Hematopoietic multipotent progenitor cell treated with erythropoietin and hydrocortisone succinate and interleukin-3 and kit ligand, for 4 days (in vitro differentiated cells): Measurements from ENCODE around the gene TOM1L1.

Experiments used
- DNase-seq: peaks from one replicate; pipeline ENCODE4 v3.0.0-alpha.2; 2015

The TOM1L1 gene

DNA sequence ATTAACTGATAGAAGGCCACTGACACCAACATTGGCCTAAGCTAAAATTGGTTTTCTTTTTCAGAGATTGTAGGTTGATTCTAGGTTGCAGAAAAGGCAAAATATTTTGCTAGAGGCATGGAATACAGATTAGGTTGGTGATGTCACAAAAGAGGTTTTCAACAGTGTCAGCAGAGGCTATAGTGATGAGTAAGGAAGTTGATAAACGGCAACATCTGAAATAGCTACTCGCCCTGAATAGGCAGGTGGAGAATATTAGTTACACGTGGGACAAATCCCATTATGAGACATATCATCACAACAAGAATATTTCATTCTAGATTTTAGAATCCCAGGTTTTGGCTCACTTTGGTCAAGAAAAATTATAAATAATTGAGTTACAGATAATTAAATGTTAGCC is 1.5 kb upstream of the TOM1L1 start:
- no peak for DNase-seq

- DNase-seq, result peak; percentile 20
These were observed 763 bp upstream of the TOM1L1 start for GRCh38 chr17:54899721-54900456.

GRCh38 chr17:54901230-54901822 is 674 bp downstream of the TOM1L1 start:
- DNase-seq, result peak; percentile 13

- no peak for DNase-seq
These were observed 1.4 kb downstream of the TOM1L1 start for GRCh38 chr17:54902017-54902416.

- no peak for DNase-seq
These were observed 2.0 kb downstream of the TOM1L1 start for GRCh38 chr17:54902611-54903010.

DNA sequence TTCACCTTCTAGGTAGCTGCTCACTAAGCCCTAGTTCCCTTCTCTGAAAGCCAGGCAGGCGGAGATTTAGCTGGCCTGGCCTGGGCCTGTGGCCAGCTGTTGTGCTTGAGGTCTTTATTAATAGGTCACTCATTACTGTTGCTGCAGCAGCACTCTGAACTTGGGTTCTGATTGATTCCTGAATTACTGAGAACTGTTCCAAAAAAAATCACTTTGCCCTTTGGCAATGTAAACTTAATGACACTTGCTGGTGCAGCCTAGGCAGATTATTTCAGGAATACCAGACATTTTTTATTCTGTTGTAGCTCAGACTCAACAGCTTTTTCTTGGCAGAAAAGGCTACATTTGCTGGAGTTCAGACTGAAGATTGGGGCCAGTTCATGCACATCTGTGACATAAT is 2.7 kb downstream of the TOM1L1 start:
- no peak for DNase-seq

- no peak for DNase-seq
These were observed 6.0 kb downstream of the TOM1L1 start for GRCh38 chr17:54906683-54907082.

GRCh38 chr17:54907376-54907775 is 6.7 kb downstream of the TOM1L1 start:
- no peak for DNase-seq

GRCh38 chr17:54909766-54910165 is 9.1 kb downstream of the TOM1L1 start:
- DNase-seq, result no peak

DNA sequence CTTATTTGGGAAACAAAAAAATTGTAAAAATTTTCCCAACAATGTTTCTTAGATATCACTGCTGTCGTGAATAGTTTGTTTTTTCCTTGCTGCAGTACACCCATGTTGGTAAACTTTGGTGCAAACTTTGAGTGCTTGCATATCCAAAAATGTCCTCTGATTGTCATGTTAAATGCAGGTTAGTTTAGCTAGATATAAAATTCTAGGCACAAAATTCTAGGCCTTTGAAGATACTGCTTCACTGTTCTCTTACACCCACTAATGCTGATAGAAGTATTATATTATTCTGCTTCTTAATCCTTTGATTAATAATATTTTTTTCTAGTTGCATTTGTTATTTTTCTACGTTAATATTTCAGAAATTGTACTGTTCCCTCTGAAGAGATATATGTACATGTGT is 16.1 kb downstream of the TOM1L1 start:
- DNase-seq, result no peak

DNA sequence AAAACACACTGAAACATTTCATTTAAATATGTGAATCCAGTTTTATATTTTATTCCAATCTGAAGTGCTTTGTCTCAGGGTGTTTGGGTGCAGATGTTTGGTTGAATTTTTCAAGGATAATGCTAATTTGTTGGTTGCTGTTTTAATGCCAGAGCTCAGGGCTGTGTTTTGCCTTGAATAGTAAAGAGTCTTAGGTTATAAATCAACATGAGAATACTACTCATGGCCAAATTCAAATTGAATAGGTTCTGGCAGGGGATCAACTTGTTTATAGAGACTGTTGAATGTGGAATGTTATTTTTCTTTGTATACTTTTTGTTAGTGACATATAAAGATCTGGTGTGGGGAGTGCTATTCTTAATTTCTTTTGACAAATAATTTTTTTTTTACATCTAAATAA is 18.8 kb downstream of the TOM1L1 start:
- no peak for DNase-seq

- DNase-seq, result no peak
These were observed 20.2 kb downstream of the TOM1L1 start for GRCh38 chr17:54920819-54921218.

DNA sequence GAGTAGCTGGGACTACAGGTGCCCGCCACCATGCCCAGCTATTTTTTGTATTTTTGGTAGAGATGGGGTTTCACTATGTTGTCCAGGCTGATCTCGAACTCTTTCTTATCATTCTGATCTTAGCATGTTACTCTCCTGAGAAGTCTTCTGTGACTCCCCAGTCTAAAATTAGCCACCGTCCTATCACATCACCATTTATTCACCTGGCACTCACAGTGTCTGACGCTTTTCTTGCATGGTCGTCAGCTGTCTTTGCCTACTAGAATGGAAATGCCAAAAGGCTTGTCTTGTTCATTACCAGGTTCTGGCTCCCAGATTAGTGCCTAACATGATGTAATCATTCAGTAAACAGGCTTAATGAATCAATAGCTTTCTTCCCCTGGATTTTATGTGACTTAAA is 23.8 kb downstream of the TOM1L1 start:
- no peak for DNase-seq

- no peak for DNase-seq
These were observed 26.9 kb downstream of the TOM1L1 start for GRCh38 chr17:54927525-54927924.

GRCh38 chr17:54932711-54933110 is 32.1 kb downstream of the TOM1L1 start:
- DNase-seq, result no peak

GRCh38 chr17:54933921-54934320 is 33.3 kb downstream of the TOM1L1 start:
- DNase-seq, result peak; percentile 46

DNA sequence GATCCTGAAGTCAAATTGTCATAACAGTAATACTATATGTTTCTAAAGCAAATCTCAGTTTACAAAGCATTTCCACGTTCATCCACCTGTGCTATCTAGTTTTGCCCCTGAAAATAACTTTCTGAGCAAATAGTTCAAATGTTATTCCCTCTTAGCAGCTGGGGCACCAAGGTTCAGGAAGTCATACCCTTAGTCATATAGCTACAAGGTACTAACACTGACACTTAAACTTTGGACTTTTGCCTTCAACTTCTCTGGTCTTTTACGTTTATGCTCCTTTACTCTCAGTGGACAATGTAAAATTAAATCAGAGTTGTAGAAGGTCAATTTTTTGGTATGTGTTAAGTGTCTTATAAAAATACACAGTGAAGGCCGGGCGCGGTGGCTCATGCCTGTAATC is 34.8 kb downstream of the TOM1L1 start:
- DNase-seq, result no peak

- DNase-seq, result no peak
These were observed 36.4 kb downstream of the TOM1L1 start for GRCh38 chr17:54937018-54937417.

- DNase-seq, result no peak
These were observed 36.8 kb downstream of the TOM1L1 start for GRCh38 chr17:54937426-54937825.

DNA sequence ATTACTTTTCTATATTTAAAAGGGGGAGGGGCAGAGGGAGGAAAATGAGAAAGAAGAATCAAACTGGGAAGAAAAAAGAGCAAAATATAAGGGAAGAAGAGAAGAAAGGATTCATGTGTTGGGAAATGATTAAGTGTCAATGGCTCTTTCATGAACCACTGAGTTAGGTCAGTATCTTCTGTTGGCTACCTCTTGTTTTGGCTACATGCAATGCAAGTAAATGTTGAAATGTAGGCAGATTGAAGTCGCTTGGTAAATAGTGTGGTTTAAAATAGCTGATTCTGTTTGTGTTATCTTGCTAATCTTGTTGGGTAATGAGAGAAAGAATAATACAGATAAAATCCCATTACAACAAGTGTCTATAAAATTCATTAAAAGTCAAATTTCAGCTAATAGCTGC is 40.6 kb downstream of the TOM1L1 start:
- DNase-seq, result peak; percentile 47

DNA sequence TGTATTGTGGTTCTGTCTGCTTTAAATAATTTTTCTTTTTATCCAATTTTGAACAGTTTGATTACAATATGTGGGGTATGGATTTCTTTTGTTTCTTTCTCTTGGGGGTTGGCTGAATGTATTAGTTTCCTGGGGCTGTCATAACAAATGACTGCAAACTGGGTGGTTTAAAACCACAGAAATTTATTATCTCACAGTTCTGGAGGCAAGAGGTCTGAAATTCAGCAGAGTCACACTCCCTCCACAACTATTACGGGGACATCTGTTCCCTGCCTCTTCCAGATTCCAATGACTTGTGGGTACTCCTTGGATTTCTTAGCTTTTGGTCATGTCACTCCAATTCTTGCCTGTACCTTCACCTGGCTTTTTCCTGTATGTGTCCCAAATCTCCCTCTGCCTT is 44.1 kb downstream of the TOM1L1 start:
- peak; percentile 86 for DNase-seq

- peak; percentile 51 for DNase-seq
These were observed 44.6 kb downstream of the TOM1L1 start for GRCh38 chr17:54945231-54945630.

- DNase-seq, result peak; percentile 55
These were observed 45.0 kb downstream of the TOM1L1 start for GRCh38 chr17:54945671-54946070.

DNA sequence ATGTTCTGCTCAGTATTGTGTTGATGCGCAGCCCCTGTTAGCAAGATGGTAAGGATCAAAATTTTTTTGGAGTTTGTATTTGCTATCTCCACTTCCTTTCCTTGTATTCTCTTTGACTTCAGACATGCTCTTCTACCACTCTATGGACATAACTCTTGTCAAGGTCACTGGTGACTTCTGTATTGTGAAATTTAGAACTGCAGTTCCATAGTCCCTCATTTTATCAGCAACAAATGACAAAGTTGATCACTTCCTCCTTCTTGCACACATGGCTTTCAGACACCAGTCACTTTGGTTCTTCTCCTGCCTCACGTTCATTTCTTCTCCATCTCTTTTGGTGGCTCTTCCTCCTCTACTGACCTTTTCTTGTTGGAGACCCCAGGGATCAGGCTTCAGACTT is 46.7 kb downstream of the TOM1L1 start:
- peak; percentile 62 for DNase-seq

DNA sequence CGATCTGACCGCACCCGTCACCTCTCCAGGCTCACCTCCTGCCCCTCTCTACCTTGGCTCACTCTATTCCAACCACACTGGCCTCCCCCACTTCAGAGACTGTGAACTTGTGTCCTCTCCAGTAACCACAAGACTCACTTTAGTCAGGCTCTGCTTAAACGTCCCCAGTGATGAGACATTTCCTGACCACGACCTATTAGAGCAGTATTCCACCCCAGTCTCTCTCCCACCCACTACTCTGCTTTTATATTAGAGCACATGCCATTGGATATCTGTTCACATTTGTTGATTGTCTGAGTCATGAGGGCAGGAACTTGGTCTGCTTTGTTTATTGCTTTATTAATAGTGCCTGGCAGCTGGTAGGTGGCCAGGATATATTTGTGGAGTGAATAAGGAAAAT is 47.7 kb downstream of the TOM1L1 start:
- DNase-seq, result peak; percentile 66
